ENCODE results near the gene PRLH.

Gene PRLH

GRCh38 chr2:237547841-237548416 is 18.4 kb upstream of the PRLH start:
- H3K36me3 Mint-ChIP-seq (ENCODE audit: low read depth), result no peaks in the 10 kb centered on the region
- no peaks in the 10 kb centered on the region for H3K4me1 Mint-ChIP-seq
- peaks cover 12% of the 10 kb centered on the region for H3K27me3 Mint-ChIP-seq (ENCODE audit: low read depth)
- no peaks in the 10 kb centered on the region for H3K9me3 Mint-ChIP-seq
- H3K27ac Mint-ChIP-seq, result no peak overlapping the region
- no peak for TF ChIP-seq CTCF (IDR thresholded peaks at IDR 0.05; ENCODE audit: unreplicated experiment in 3 of 3)
- no peak overlapping the region for H3K4me3 Mint-ChIP-seq

- Mint-ChIP-seq H3K27me3 (ENCODE audit: low read depth) (peaks cover 12% of the 10 kb centered on the region), H3K4me3 (no peak overlapping the region), H3K27ac (no peak overlapping the region), H3K9me3 (peaks cover 5% of the 10 kb centered on the region), H3K4me1 (no peaks in the 10 kb centered on the region), H3K36me3 (ENCODE audit: low read depth) (no peaks in the 10 kb centered on the region)
- no peak for TF ChIP-seq CTCF (IDR thresholded peaks at IDR 0.05; ENCODE audit: unreplicated experiment in 3 of 3)
These were observed 17.2 kb upstream of the PRLH start for GRCh38 chr2:237549216-237549615.

GRCh38 chr2:237549643-237550415 is 16.5 kb upstream of the PRLH start:
- H3K9me3 Mint-ChIP-seq, result peaks cover 7% of the 10 kb centered on the region

GRCh38 chr2:237551071-237551574 is 15.3 kb upstream of the PRLH start:
- no peaks in the 10 kb centered on the region for H3K4me1 Mint-ChIP-seq
- peaks cover 8% of the 10 kb centered on the region for H3K27me3 Mint-ChIP-seq (ENCODE audit: low read depth)
- peaks cover 13% of the 10 kb centered on the region for H3K9me3 Mint-ChIP-seq
- TF ChIP-seq CTCF (IDR thresholded peaks at IDR 0.05; ENCODE audit: unreplicated experiment in 3 of 3), result no peak
- H3K4me3 Mint-ChIP-seq, result no peak overlapping the region
- no peaks in the 10 kb centered on the region for H3K36me3 Mint-ChIP-seq (ENCODE audit: low read depth)
- H3K27ac Mint-ChIP-seq, result no peak overlapping the region

More at GRCh38 chr2:237549643-237550415, 16.5 kb upstream of the PRLH start:
- no peak overlapping the region for H3K27ac Mint-ChIP-seq
- H3K36me3 Mint-ChIP-seq (ENCODE audit: low read depth), result no peaks in the 10 kb centered on the region
- H3K4me1 Mint-ChIP-seq, result no peaks in the 10 kb centered on the region
- TF ChIP-seq CTCF (IDR thresholded peaks at IDR 0.05; ENCODE audit: unreplicated experiment in 3 of 3), result no peak
- no peak overlapping the region for H3K4me3 Mint-ChIP-seq
- H3K27me3 Mint-ChIP-seq (ENCODE audit: low read depth), result peaks cover 12% of the 10 kb centered on the region

- H3K4me1 Mint-ChIP-seq, result no peaks in the 10 kb centered on the region
- no peaks in the 10 kb centered on the region for H3K36me3 Mint-ChIP-seq (ENCODE audit: low read depth)
- peaks cover 7% of the 10 kb centered on the region for H3K27me3 Mint-ChIP-seq (ENCODE audit: low read depth)
- H3K9me3 Mint-ChIP-seq, result peaks cover 14% of the 10 kb centered on the region
- H3K27ac Mint-ChIP-seq, result no peak overlapping the region
- TF ChIP-seq CTCF (IDR thresholded peaks at IDR 0.05; ENCODE audit: unreplicated experiment in 3 of 3), result no peak
- no peak overlapping the region for H3K4me3 Mint-ChIP-seq
These were observed 13.5 kb upstream of the PRLH start for GRCh38 chr2:237552908-237553307.

Data from nephron (organoid).